Mucosa of descending colon (tissue), 3 donors: ENCODE measurements around the gene BEX5. TPM values are rescaled to one million over a fixed set of nuclear protein-coding genes. Genes with fewer than 3 reads are reported as not detected.
"Not testable (repeated sequence)": the region's sequence is repeated elsewhere in the genome, so short reads cannot be mapped to it uniquely, and the experiment has no call there.

Experiments
- ATAC-seq: fragments of 200-7000 bp; cut with Tn5 transposase; one replicate; pipeline ENCODE4 v1.9.1; 2020; ENCODE audit warnings: mild to moderate bottlenecking, moderate library complexity
- DNase-seq, 3 donors: peaks; one replicate each; pipeline ENCODE4 v3.0.0-alpha.2; 2020
- H3K36me3 ChIP-seq: fragments of 200-600 bp; one replicate; pipeline ENCODE4 v1.8.0; 2021; ENCODE audit warnings: low read depth, mild to moderate bottlenecking
- H3K4me1 ChIP-seq: fragments of 200-600 bp; one replicate; pipeline ENCODE4 v1.8.0; 2021; ENCODE audit warnings: low read depth, mild to moderate bottlenecking
- H3K4me3 ChIP-seq: fragments of 200-600 bp; one replicate; pipeline ENCODE4 v1.8.0; 2021; ENCODE audit warnings: mild to moderate bottlenecking
- H3K9me3 ChIP-seq: fragments of 200-600 bp; one replicate; pipeline ENCODE4 v1.8.0; 2021; ENCODE audit warnings: mild to moderate bottlenecking
- intact Hi-C, 2 donors: fragments of 100-400 bp; cut with DNase I in 1 of 2; cut with micrococcal nuclease in 1 of 2; formaldehyde crosslinking; loops; one replicate each; pipeline versions ENCODE4 v1.11.0 to v1.11.1; 2022; cut with DNase I, micrococcal nuclease
- total RNA-seq, 3 donors: library from RNA; stranded (reverse); fragmentation: NEBNext Ultra II Directional in 2 of 3; extraction: Animal tissue kit (Norgen Biotek cat#: 25700) in 2 of 3; gene quantifications; one replicate each; pipeline versions ENCODE4 v1.2.1 to v1.2.4, GENCODE V29; 2021 to 2023
- TF ChIP-seq, protein P1 (sequence below): fragments of 200-600 bp; IDR thresholded peaks from one replicate; pipeline ENCODE4 v1.8.0; 2022; ENCODE audit warnings: antibody characterized with exemption, mild to moderate bottlenecking
- donor health status: DM: no; HTN: no; CAD: no; lungs with moderate emphysema.
- donor health status: DM: no; HTN: no; CAD: no.
- donor health status: DM: no; HTN: yes; CAD: no.

Gene BEX5
- total RNA-seq, 3 donors from 2014 or later: 0.96 to 2.9 (median 2.1) TPM

DNA sequence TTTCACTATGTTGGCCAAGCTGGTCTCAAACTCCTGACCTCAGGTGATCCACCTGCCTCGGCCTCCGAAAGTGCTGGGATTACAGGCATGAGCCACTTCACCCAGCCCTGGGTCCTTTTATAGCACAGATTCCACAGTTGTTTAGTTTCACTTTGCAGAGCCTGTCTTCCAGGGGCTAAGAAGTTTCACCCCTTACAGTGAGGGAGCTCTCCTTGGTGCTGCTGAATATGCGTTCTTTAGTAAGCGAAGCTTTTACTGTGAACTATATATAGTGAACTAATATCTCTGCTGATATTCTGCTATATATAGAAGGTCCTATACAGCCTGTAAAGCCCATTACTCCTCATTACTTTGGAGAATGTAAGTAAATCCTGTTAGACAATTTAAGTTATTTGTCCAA is 17.7 kb downstream of the BEX5 start:
- TF ChIP-seq, protein P1, sequence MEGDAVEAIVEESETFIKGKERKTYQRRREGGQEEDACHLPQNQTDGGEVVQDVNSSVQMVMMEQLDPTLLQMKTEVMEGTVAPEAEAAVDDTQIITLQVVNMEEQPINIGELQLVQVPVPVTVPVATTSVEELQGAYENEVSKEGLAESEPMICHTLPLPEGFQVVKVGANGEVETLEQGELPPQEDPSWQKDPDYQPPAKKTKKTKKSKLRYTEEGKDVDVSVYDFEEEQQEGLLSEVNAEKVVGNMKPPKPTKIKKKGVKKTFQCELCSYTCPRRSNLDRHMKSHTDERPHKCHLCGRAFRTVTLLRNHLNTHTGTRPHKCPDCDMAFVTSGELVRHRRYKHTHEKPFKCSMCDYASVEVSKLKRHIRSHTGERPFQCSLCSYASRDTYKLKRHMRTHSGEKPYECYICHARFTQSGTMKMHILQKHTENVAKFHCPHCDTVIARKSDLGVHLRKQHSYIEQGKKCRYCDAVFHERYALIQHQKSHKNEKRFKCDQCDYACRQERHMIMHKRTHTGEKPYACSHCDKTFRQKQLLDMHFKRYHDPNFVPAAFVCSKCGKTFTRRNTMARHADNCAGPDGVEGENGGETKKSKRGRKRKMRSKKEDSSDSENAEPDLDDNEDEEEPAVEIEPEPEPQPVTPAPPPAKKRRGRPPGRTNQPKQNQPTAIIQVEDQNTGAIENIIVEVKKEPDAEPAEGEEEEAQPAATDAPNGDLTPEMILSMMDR: no peak
- H3K4me3 ChIP-seq: no peak overlapping the region
- no peaks in the 10 kb centered on the region for H3K9me3 ChIP-seq
- no peaks in the 10 kb centered on the region for H3K4me1 ChIP-seq
- DNase-seq (no peak), ATAC-seq (no peak)
- H3K36me3 ChIP-seq: no peaks in the 10 kb centered on the region
- intact Hi-C loops: no loop called here

DNA sequence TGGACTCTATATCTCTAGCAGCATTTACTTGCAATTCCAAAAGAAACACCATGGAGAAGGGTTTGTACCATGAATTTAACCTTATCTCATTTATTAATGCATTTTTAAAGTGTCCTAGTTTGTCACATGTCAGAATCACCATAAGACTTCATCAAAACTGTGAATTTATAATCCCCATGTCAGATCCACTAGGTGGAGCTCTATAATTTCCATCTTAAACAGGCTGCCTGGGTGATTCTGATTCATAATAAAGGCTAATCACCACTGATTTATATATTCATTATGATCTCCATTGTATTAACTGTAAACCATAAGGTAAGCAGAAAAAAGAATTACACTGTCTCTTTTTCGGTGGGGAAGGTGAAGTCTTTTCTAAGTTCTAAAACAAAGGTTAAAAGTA is 26.3 kb downstream of the BEX5 start:
- Histone ChIP-seq H3K4me1 (no peaks in the 10 kb centered on the region), H3K36me3 (no peaks in the 10 kb centered on the region), H3K9me3 (no peaks in the 10 kb centered on the region), H3K4me3 (no peak overlapping the region)
- DNase-seq (no peak), ATAC-seq (no peak)
- intact Hi-C loops: no loop called here
- TF ChIP-seq, protein P1: no peak

DNA sequence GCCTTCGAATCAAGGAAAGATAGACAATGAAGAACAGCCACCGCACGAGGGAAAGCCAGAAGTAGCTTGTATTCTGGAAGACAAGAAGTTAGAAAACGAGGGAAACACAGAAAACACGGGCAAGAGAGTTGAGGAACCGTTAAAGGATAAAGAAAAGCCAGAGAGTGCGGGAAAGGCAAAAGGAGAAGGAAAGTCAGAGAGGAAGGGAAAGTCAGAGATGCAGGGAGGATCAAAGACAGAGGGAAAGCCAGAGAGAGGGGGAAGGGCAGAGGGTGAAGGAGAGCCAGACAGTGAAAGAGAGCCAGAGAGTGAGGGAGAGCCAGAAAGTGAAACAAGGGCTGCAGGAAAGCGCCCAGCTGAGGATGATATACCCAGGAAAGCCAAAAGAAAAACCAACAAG is 28.9 kb downstream of the BEX5 start:
- TF ChIP-seq, protein P1: no peak
- no peaks in the 10 kb centered on the region for H3K4me1 ChIP-seq
- no peaks in the 10 kb centered on the region for H3K9me3 ChIP-seq
- ATAC-seq (no peak), DNase-seq (no peak)
- no peak overlapping the region for H3K4me3 ChIP-seq
- no peaks in the 10 kb centered on the region for H3K36me3 ChIP-seq
- intact Hi-C loops: no loop called here

DNA sequence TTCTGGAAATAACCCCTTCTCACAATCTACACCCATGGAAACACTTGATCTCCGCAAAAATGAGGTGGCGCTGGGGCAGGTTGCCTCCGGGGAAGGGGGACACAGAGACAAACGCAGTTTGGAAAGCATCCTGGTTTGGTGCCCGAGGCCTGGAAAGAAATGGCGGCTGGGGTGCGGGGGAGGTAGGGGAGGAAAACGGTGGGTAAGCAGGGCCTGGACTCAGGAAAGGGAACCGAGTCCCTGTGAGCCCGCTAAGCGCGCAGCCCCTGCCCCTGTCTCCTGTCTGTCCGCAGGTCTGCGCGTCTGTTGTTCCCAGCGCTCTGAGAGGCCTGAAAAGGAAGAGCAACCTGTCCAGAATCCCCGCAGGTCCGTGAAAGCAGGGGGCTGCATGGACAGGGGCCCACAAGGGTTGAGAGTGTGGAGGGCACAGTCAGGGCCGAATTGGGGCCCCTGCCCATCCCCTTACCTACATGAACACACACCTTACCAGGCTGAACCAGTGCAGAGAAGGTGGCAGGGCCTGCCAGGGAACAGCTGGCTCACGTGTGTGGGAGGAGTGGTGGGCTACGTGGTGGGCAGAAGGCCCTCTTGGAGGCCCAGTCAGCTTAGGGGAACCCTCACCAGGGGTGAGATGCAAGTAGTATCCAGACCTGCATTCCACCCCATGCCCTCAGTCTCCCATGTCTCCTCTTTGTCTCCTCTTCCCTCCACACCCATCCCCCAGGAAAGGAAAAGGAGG is 29.5 kb downstream of the BEX5 start:
- DNase-seq, H3K4me1 ChIP-seq, ATAC-seq, H3K4me3 ChIP-seq, H3K36me3 ChIP-seq, H3K9me3 ChIP-seq, intact Hi-C loops: not testable (repeated sequence)

DNA sequence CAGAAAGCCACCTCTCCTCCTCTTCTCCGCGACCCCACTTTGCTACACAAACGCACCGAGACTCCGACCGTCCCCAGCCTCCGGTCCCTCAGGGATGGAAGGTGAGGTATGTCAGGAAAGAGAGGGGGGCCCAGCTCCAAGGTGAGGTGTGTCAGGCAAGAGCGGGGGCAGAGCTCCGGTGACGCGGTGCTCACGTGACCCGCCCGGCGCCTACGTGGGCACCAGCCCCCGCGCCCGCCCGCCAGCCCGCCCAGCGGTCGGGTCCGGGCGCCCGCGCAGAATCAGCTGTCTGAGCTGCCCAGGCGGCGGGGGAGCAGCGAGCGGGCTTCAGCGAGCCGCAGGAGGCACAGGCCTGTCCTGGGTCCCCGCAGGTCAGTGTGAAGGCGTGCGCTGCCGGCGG is 30.3 kb downstream of the BEX5 start, which contains the start of gene TCEAL2:
TCEAL2 (plus strand) TSS at position 244 of the 400 bp plus-strand sequence. CDS start 1,152 bp downstream, outside the sequence.
- DNase-seq, ATAC-seq, H3K9me3 ChIP-seq, H3K4me3 ChIP-seq, intact Hi-C loops, H3K36me3 ChIP-seq, H3K4me1 ChIP-seq: not testable (repeated sequence)

DNA sequence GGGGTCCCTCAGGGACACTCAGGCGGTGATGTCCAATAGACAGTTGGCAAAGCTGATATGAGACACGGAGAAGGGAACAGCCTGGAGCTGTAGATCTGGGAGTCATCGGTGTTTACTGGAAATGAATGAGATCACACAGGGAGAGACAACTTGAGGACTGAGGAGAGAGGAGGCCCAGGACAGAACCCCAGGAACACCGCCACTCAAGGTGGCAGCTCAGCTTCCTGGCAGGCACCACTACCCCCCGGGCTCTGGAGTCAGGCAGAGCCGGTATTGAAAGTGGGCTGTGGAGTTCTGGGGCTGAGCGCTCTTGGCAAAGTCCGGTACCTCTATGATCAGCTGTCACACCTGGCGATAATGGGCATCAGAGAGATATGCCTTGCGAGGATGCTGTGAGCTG is 30.8 kb downstream of the BEX5 start:
- DNase-seq, ATAC-seq, H3K4me1 ChIP-seq, H3K4me3 ChIP-seq, H3K9me3 ChIP-seq, intact Hi-C loops, H3K36me3 ChIP-seq: not testable (repeated sequence)

DNA sequence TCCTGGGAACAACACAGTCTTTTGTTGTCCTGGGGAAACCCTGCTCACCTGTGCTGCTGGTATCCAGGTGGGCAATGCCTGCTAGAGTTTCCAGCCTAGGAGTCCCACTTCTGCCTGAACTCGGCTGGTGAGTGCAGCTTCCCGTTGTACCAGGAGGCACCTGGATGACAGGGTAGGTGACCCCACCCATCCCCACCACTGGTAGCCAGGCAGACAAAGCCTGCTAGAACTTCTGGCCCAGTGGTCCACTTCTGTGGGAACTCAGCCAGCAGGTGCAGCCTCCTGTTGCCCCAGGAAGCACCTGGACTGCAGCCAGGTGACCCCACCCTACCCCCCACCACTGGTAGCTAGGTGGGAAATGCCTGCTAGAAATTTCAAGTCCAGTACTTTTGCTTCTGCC is 40.0 kb downstream of the BEX5 start:
- ATAC-seq (no peak), DNase-seq (peak in 1 of 3 donors; percentile 20)
- no peaks in the 10 kb centered on the region for H3K9me3 ChIP-seq
- H3K4me3 ChIP-seq: no peak overlapping the region
- TF ChIP-seq, protein P1: no peak
- intact Hi-C loops: no loop called here
- H3K36me3 ChIP-seq: no peaks in the 10 kb centered on the region
- H3K4me1 ChIP-seq: no peaks in the 10 kb centered on the region
